GM10266 (cell line): Measurements from ENCODE around the gene PLXNC1.

ENCODE experiments used
- DNase-seq: peaks from one replicate; pipeline ENCODE4 v3.0.0; 2012; ENCODE audit errors: extremely low spot score
- CTCF ChIP-seq: IDR thresholded peaks from 2 replicates; pipeline ENCODE4 v1.5.1; 2012; ENCODE audit warnings: mild to moderate bottlenecking, low read depth; ENCODE audit not compliant: control insufficient read depth, insufficient read depth; ENCODE audit errors: missing control alignments

The PLXNC1 gene

DNA sequence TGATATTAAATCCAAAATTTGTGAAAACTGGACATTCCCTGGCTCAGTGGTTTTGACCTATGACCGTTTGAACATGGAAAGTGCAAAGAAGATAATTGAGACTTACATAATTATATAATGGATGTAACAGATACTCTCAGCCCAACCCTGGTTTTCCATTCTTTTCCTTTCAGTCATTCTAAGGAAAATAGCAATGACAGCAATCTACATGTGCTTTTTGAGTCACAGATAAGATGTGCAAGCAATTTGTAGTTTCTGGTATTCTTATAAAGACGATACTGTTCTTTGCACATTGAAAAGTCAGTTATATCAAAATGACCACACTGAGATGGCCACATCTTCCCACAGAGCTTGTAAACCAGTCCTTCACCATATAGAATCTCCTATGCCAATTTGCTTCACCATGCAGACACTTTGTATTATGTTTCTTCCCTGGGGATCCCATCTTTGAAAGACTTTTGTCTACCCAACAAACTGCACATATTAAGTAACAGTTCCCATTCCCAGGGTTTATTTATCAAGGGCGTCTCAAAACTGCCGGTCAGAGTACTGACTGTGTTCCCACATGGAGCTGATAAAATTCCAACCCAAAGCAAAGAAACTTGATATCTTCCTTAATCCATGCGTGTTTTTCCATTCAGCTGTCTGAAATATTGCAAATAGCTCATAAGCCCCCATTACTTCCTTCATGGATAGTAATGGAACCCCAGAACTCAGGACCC lies 34.8 kb downstream of the PLXNC1 start:
- no peak for TF ChIP-seq CTCF
- no peak for DNase-seq

- no peak for TF ChIP-seq CTCF
- DNase-seq, result no peak
Measured at GRCh38 chr12:94183708-94184379, 35.5 kb downstream of the PLXNC1 start.

DNA sequence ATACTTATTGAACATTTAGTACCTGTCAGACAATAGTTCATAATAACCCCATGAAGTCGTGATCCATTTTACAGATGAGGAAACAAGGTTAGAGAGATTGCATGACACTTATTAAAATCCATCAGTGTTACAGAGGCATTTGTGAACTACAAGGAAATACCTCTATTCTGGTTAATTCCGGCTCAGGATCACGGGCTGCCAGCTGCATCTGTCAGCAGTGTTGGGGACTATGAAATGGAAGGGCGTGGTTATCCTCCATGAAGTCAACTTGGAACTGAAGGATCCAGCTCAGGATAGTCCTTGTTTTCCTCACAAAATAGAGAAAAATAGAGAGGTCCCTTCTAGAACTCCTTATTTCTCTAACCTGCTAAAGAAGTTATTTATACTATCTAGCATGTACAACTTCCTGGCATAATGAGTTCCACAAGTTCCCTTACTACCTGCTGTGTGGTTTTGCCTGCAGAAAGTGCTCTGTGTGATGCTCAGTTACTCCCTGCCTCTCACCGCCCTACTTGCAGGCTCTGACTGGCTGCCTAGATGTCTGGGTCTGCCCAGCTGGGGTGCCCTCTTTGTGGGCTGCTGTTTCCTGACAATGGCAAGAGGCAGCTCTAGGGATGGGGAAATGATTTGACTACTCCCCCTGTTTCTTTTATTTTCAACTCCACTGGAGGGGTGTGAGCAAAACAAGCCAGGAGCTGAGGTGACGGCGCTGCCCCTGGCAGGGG lies 36.8 kb downstream of the PLXNC1 start:
- no peak for DNase-seq
- no peak for TF ChIP-seq CTCF

- no peak for TF ChIP-seq CTCF
- no peak for DNase-seq
Measured at GRCh38 chr12:94185801-94186200, 37.4 kb downstream of the PLXNC1 start.

- no peak for TF ChIP-seq CTCF
- no peak for DNase-seq
Measured at GRCh38 chr12:94186278-94187241, 38.2 kb downstream of the PLXNC1 start.

DNA sequence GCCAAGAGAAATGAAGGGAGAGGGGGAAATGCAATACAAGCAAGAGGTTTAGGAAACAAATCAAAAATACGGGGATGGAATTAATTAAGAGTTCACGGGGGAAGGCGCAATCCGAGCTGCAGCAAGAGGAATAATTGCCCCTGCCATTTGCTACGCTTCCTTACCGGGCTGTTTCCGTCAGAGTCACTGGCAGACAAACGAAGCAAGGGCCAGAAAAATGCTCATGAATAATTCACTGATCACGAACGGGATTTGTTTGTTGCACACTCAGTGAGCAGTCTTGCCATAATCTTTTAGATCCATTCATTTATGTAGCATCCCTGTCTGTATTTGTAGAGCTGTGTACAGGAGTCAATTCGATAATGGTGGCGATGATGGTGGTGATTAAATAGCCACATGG lies 39.0 kb downstream of the PLXNC1 start:
- DNase-seq, result no peak
- no peak for TF ChIP-seq CTCF
